HG02943 (cell line): Measurements from ENCODE around the gene RNF224.

ENCODE experiments used
- ATAC-seq: cut with Tn5 transposase; IDR thresholded peaks from one replicate; pipeline ENCODE4 v1.9.1; 2021; ENCODE audit warnings: mild to moderate bottlenecking, low read depth, moderate library complexity; ENCODE audit not compliant: unreplicated experiment

The RNF224 gene

DNA sequence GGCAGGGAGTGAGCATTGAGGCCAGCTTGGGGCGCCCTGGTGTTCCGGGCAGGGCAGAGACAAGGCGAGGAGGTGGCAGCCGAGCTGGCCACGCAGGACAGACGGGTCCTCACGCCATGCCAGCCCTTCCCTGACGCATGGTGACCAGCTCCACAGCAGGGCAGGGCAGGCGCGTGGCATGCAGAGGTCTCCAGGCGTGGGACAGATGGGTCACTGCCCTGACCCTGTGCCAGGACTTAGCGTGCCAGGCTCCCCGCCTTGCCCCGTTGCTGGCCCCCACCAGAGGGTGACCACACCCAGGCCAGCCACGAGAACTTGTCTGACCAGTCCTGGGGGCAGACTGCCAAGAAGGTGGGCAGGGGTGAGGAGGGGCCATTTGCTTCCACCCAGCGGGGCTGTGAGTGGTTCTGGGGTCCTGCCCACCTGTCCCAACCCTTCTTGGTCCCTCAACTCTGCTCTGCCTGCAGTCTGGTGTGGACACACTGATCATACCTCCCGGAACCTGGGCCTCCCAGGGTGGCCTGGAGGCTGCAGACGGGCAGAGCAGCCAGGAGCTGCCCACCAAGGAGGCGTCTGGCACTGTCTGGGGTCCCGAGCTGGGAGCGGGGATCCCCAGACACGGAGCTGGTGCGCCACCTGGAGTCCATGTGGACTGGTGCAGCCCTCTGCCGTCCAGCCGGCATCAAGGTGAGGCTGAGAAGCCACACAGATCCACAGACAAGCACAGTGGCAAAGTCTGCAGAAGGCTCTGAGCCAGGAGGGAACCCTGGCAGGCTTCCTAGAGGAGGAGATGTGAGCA is at the start of gene RNF224:
Gene RNF224, plus strand, starts transcription at position 449 of the 799 bp plus-strand sequence. CDS start 834 bp downstream, outside the sequence.
- no peak for ATAC-seq

DNA sequence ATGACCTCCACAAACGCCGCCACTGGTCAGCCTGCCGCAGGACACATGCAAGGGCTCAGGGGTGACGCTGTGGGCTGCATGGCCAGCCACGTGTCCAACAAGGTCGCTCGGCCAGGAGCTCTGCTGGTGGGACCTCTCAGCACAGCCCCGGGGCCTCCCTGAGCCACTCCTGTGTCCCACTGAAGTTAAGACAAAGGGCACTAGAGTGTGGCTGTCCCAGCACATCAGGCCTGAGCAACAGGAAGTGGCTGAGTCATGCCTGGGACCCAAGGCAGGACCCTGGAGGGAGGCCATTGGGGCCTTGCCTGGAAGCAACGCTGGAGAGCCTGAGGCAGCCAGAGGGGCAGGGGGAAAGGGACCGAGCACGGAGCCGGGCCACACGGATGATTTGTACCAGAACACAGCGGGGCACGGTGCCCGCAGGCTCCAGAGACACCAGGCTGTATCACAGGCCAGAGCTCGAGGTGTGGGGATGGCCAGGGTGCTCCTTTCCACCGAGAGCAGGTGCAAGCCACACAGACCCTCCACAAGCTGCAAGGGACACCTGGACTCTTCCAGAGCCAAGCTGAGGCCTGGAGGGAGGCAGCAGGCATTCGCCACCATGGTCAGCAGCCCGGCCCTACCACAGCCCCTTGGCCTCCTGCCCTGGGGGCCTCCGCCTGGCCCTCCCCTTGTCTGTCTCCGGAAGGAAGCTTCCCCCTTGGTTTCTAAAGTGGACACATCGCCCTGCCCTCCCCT is 48.9 kb upstream of the RNF224 start:
- ATAC-seq, result no peak

DNA sequence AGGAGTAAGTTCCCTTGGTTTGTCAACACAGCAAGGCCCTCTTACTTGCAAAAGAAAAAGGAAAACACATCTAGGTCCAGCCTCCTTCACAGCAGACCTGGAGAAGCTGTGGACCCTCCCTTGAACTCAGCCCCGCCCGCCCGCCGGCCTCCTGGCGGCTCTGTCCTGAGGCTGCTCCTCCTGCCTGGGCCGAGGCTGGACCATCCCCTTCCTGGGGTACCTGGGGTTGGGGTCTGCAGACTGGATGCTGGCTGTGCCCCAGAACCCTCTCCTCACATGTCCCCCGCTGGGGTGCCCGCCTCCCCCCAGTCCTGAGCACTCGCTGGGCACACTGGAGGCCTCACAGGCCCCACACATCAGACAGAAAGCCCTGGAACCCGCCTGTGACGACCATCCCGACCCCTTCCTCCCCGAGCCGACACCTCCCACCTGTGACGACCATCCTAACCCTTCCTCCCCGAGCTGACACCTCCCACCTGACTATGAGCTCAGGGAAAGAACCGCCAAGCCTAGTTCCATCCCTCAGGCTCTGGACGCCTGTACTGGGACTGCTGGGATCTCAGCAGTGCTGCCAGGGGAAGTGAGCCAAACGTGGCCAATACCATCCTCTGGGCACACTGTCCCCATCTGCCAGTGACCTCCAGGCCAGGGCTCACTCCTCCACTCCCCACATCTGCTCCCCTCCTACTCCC is 48.2 kb upstream of the RNF224 start:
- no peak for ATAC-seq

DNA sequence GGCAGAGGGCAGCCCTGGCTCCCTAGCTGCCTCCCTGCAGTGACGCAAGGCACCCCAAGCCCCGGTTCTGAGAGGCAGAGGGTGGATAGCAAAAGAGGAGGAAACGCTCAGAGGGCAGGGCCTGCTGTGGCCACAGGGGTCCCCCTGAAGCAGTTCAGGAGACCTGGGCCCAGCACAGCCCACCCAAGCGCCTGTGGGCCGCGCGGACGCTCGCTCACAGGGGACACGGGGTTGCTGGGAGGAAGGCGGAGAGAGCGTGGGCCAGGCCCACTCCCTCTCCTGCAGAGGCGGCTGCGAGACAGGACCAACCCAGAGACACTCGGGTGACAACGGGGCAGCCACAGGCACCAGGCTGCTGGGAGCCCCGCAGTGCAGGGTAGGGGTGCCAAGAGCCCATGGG is 47.5 kb upstream of the RNF224 start:
- no peak for ATAC-seq

DNA sequence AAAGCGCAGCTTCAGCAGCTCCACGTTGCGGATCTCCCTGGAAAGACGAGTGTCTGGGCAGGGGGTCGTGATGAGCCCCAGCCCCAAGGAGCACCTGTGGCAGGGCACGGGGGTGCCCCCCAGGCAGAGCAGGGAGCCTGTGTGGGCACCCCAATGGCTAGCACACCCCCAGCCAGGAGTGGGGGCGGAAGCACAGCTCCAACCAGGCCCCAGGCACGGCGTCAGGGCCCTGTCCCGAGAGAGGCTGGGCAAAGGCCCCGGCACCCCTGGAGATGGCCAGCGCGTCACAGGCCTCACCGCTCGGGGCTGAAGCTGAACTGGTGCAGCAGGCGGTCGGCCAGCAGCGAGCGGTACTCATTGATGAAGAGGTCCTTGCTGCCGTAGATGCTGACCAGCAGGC is 46.8 kb upstream of the RNF224 start:
- ATAC-seq, result no peak

DNA sequence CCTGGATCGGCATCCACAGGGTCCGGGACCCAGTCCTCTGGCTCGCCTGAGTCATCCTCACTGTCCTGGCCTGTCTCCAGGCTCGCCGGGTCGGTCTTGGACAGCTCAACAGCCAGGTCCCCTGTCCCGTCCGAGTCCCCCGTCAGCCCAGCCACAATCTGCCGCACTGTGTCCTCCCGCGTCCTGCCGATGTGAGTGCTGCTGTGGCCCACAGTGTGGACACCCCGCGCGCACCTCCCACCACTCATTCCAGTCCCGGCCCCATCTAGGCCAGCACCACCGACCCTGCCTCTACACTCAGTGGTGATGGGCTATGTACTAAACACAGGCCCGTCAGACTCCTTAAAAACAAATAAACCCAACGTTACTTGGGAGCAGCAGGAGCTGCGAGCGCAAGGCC is 45.6 kb upstream of the RNF224 start:
- no peak for ATAC-seq

DNA sequence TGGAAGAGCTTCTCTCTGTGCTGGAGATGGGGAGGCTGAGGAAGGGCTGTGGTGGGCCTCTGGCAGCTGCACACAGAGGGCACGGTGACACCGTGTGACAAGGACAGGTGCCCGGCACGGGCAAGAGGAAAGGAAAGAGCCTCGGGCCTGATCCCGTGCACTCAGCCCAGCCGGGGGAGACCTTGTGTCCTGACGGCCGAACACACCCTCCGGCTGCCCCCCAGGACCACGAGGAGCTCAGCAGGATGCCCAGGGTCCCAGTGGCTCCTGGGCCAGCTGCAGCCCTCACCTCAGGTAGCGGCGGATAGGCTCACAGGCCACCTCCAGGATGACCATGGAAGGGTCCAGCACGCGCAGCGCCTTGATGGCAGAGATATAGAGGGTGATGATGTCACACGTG is 44.5 kb upstream of the RNF224 start:
- ATAC-seq, result no peak

DNA sequence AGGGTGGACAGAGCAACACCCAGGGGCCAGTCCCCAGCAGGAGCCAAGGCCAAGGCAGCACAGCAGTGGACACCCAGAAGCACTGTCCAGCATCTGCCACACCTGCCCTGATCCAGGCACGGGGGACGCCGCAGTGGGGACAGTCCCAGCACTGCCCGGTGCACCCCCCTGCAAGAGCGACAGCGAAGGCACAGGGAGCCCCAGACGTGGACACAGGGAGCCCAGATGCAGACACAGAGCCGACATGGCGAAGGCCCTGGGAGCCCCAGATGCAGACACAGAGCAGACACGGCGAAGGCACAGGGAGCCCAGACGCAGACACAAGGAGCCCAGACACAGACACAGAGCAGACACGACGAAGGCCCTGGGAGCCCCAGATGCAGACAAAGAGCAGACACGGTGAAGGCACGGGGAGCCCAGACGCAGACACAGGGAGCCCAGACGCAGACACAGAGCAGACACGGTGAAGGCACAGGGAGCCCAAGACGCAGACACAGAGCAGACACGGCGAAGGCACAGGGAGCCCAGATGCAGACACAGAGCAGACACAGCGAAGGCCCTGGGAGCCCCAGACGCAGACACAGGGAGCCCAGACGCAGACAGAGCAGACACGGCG is 43.2 kb upstream of the RNF224 start:
- ATAC-seq, result no peak

DNA sequence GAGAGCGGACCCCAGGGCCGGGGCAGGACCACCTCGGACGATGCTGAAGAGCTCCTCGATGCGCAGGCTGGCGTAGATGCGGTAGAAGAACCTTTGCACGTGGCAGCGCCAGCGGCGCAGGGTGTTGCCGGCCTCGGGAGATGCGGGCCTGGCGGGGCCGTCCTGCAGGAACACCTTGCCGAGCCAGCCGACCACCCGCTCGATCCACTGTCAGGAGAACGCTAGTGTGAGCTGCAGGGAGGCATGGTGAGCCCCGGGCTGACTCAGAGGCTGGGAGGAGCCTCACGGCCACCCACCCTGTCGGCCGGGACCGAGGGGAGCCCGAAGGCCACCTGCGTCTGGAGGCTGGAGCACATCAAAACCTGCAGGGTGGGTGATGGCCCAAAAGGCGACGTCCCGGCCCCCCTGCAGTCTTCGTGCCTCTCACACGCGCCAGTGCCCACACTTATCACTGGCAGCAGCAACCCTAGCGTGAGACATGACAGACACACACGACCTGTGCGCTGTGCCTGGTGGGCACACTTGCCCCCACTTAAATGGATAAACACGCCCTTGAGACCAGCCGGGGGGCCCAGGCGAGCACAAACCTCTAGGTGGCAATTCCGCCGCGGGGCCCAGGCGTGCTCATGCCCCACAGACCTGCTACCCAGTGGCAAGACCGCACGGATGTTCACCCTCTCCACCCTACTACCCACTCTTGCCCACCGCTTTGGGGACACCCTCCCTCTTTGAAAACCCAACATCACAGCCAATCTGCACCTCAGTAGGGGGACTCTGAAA is 42.2 kb upstream of the RNF224 start:
- ATAC-seq, result no peak

DNA sequence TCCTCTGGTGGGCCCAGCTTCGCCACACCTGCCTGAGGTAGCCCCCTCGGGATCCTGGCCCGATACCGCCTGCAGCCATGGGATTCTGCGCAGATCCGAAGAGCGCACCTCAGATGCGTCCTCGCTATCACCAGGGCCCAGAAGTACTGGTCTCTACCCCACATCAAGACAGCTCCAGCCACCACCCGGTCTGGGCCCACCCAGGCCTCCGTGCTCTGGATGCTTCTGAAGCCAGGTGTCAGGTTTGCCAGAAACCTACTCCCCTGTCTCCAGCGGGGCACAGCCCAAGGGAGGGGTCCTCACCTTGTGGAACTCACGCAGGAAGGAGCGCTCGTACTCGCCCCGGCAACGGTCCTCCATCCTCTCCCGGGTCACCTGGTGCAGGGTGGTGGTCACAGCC is 41.4 kb upstream of the RNF224 start:
- ATAC-seq, result no peak

DNA sequence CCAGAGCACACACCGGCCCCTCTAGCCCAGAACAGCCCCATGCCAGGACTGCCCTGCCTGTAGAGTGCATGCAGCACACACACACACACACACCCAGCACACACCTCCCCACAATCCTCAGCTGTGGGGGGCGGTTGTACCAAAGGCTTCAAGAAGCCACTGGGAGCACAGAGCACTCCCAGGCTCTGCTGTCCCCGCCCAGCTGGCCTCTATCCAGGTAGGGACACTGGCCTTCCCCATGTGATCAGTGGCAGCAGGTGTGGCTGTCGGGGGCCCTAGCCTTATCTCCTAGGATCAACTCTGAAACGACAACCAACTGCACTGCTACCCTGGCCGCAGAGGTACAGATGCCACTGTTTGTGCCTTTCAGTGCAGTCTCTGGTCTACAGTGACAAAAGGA is 40.9 kb upstream of the RNF224 start:
- ATAC-seq, result no peak

DNA sequence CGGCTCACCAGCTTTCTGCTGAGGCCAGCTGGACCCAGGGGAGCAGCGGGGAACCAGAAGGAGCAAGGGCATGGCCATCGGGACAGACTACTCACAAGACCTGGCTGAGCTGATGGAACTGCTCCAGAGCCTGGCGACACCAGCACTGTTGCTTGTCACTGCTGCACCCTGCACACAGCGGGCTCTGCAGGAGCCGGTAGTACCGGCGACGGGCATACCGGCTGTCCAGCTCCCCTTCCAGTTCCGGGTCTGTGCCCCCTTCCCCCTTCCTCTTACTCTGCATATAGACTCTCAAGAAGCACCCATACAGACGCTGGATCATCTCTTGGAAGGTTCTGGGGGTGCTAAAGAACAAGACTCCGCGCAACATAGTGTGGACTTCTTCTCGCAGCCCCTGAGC is 39.9 kb upstream of the RNF224 start:
- no peak for ATAC-seq

DNA sequence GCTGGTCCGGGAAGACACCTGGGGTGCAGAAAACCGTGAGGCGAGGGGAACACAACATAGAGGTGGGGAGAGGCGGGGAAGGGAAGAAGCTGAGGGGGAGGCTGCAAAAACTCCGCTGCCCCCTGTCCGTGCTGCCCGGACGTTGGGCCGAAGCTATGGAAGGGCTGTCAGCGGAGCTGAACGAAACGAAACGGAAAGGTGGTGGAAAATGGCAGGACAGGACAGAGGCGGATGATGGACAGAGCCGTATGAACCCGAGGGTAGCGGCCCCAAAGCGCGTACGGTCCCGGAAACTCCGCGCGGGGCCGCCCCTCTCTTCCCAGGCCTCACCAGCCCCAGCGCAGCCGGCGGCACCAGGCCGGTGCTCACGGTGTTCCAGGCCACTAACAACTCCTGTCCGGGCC is 39.2 kb upstream of the RNF224 start:
- ATAC-seq, result no peak

DNA sequence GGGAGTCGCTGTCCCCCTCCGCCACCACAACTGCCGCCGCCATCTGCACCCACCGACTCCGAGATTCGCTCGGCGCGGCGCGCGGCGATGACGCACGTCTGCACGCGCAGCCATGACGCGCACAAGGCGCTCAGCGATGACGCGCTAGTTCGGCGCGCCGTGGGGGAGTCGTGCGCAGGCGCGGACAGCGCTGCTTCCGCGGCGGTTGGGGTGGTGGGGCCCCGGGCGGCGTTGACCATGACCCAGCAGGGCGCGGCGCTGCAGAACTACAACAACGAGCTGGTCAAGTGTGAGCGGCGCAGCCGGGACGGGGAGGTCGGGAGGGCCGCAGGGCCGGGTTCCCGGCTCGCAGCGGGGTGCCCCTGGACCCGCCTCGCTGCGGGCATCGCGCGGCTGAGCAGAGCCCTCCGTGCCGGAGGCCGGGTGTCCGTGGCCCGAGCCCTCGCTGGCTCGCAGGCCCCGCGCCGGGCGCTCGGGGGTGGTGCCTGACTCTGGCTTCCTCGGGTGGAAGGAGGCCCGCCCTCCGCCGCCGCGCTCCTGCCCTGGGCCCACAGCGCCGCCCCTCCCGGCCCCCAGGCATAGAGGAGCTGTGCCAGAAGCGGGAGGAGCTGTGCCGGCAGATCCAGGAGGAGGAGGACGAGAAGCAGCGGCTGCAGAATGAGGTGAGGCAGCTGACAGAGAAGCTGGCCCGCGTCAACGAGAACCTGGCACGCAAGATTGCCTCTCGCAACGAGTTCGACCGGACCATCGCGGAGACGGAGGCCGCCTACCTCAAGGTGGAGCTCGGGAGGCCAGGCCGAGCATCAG is 38.6 kb upstream of the RNF224 start, which contains the start of the genes ANAPC2 and SSNA1:
Gene ANAPC2, minus strand, starts transcription at position 71 of the 807 bp plus-strand sequence. Its CDS starts 28 bp downstream, at position 43.
Gene SSNA1, plus strand, starts transcription at position 187 of the 807 bp plus-strand sequence. Its CDS starts 51 bp downstream, at position 238.
- ATAC-seq, result peak; percentile 63

DNA sequence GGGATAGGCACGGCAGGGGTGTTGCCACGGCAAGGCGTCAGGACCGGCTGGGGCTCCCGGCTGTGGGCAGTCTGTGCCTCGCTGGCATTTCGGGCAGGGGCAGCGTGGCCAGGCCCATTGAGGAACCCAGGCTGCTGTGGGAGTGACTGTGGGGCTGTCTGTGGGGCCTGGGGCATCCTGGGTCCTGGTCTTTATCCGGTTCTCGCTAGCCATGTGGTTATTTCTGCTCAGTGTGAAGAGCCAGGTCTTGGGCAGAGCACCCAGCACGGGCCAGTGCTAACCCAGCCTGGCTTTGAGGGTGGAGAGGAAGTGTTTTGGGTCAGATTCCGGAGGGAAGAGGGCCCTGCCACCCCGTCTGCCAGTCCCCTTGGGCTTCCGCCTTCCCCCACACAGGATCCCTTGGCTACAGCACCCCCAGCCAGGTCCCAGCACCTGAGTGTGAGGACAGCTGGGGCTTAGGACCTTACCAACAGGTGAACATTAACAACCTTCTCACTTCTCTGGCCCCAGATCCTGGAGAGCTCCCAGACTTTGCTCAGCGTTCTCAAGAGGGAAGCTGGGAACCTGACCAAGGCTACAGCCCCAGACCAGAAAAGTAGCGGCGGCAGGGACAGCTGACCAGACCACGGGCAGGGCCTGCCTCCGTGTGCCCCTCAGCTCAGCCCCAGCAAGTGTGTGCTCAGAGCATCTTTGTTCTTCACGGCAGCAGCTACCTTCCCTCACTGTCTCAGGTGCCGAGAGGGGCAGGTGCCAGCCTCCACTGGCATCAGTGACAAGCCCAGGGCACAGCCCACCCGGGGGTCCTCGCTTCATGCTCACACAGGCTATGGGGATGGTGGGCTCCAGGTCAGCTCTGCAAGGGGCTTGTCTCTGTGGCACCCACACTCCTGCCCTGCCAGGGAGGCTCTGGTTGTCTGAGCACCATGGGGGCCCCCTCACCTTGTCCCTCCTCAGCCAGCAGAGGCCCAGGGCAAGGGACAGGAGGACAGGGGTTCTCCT is 37.7 kb upstream of the RNF224 start:
- no peak for ATAC-seq

DNA sequence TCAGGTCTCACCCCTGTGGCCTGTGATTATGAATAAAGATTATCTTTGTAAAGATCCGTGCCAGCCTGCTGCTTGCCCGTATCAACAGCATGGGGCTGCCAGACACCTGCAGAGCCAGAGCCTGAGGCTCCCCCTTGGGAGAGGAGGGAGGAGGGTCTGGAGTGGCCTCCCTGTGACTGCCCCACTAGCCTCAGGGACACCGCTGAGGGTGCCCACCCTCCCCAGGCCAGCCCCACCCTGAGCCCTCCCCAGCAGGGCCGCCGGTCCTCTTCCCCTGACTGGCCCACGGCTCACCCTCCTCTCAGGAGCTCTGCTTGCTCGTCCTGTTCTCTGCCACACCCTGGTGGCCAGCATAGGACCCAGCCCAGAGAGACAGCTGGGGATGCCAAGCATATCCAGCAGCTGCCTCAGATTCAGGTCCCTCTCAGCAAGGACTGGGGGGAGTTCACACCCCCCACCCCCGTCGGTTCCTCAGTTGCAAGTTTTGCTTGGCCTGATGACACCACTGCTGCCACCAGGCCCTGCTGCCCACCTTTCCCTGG is 36.9 kb upstream of the RNF224 start:
- no peak for ATAC-seq

DNA sequence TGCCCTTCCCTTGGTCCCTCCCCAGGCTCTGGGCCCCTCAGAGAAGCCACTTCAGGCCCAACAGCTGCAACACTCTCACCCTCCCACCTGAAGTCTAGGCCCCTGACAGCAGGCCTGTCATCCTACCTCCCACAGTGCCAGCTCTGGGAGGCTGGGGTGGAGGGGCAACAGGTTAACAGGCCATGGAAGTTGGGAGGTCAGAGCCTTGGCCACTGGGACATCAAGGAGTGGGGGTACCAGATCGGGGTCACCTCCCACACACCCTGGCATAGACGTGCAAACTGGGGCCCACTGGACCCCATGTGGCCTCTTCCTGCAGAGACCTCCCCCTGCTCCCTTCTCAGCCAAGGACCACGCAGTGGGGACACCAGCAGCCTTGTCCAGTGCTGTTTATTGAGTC is 36.1 kb upstream of the RNF224 start:
- no peak for ATAC-seq
